ENCODE results near the gene USP13. TPM values are rescaled to one million over a fixed set of nuclear protein-coding genes. Genes with fewer than 3 reads are reported as not detected.

The USP13 gene
- total RNA-seq, 1 experiment from 2014 or later = 27.8 TPM

- Histone ChIP-seq H3K4me3 (ENCODE audit: low read depth in 2 of 2, low read length in 2 of 2) (no peak overlapping the region), H3K27me3 (ENCODE audit: control insufficient read depth, insufficient read depth, low read length) (no peaks in the 10 kb centered on the region), H3K9me3 (ENCODE audit: control insufficient read depth, insufficient read depth, low read depth, low read length) (no peaks in the 10 kb centered on the region), H3K36me3 (ENCODE audit: control insufficient read depth, insufficient read depth, low read length) (no peaks in the 10 kb centered on the region), H3K4me1 (ENCODE audit: control insufficient read depth, insufficient read depth, low read length) (no peaks in the 10 kb centered on the region), H3K27ac (ENCODE audit: low read length) (no peak overlapping the region)
- intact Hi-C loops (cut with micrococcal nuclease; ENCODE audit: unreplicated experiment) (no loop called here), in situ Hi-C loops (cut with HindIII; ENCODE audit: low pct_unique_long_range_greater_than_20kb, low sequenced_read_pairs) (no loop called here)
- CTCF ChIA-PET = interaction anchor here (0.6 kb wide), 1 partner anchor 324 kb away, joined by 5 read pairs; no protein-coding TSS in a partner anchor
- POLR2A ChIA-PET = no interaction called here
- no TSS peak for BruUV-seq (replicated peaks)
- DNase-seq (ENCODE audit: low read depth, low spot score) (no peak), ATAC-seq (no peak)
- TF ChIP-seq TCF7L2 (IDR thresholded peaks at IDR 0.05; ENCODE audit: low read depth, low read length) (no peak), SIN3A (IDR thresholded peaks at IDR 0.05; ENCODE audit: borderline replicate concordance, insufficient read depth, low read depth, low read length) (no peak), POLR2AphosphoS5 (IDR thresholded peaks at IDR 0.05; ENCODE audit: low read depth, low read length) (no peak), REST (IDR thresholded peaks at IDR 0.05; ENCODE audit: insufficient read depth in 1 of 2, low read depth in 2 of 2, low read length in 1 of 2) (no peak)
- TF ChIP-seq, protein P1, sequence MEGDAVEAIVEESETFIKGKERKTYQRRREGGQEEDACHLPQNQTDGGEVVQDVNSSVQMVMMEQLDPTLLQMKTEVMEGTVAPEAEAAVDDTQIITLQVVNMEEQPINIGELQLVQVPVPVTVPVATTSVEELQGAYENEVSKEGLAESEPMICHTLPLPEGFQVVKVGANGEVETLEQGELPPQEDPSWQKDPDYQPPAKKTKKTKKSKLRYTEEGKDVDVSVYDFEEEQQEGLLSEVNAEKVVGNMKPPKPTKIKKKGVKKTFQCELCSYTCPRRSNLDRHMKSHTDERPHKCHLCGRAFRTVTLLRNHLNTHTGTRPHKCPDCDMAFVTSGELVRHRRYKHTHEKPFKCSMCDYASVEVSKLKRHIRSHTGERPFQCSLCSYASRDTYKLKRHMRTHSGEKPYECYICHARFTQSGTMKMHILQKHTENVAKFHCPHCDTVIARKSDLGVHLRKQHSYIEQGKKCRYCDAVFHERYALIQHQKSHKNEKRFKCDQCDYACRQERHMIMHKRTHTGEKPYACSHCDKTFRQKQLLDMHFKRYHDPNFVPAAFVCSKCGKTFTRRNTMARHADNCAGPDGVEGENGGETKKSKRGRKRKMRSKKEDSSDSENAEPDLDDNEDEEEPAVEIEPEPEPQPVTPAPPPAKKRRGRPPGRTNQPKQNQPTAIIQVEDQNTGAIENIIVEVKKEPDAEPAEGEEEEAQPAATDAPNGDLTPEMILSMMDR (IDR thresholded peaks at IDR 0.05) = no peak
Observed at GRCh38 chr3:179646177-179646576, 6.7 kb upstream of the USP13 start.

DNA sequence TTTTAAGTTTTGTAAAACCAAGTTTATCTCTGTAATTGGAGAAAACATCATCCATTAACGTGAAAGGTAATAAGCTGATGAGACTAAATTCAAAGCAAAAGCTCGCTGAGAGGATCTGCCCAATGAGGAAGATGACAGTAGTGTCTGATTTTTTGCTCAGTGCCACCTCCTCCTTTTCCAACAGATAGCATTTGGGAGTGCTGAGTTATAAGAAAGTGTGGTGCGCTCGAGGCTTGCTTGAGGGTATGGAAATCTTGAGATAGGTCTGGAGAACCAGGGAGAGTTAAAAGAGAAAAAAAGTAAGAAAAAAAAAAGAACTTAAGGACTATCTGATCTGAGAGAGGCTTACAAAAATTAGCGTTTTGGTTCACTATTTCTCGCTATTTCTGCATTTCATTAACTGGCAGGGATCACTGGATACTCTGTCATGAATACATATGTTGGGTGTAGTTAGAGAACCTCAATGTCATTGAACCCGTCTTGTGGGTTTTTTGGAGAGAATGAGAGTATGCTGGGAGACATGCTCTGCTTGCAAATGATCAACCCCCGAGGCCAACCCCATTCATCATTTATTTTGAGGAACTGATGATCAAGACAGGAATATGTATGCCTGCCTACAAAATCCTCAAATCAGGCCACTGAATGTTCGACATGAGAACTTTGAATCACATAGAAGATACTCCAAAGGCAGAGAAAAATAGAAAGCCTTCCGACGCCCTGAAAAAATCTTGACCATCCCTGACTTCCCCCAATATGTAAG, 973 bp upstream of the USP13 start:
- in situ Hi-C loops (cut with HindIII; ENCODE audit: low pct_unique_long_range_greater_than_20kb, low sequenced_read_pairs) = no loop called here
- no TSS peak for BruUV-seq (replicated peaks)
- CTCF ChIA-PET = no interaction called here
- POLR2A ChIA-PET = no interaction called here
- DNase-seq (ENCODE audit: low read depth, low spot score) (no peak), ATAC-seq (no peak)
- Histone ChIP-seq H3K4me1 (ENCODE audit: control insufficient read depth, insufficient read depth, low read length) (peaks cover 18% of the 10 kb centered on the region), H3K9me3 (ENCODE audit: control insufficient read depth, insufficient read depth, low read depth, low read length) (no peaks in the 10 kb centered on the region), H3K27me3 (ENCODE audit: control insufficient read depth, insufficient read depth, low read length) (no peaks in the 10 kb centered on the region), H3K27ac (ENCODE audit: low read length) (peak overlapping the region; percentile 89), H3K4me3 (ENCODE audit: low read depth in 2 of 2, low read length in 2 of 2) (peak overlapping the region; percentile 77 to 97), H3K36me3 (ENCODE audit: control insufficient read depth, insufficient read depth, low read length) (no peaks in the 10 kb centered on the region; the same call in 1 of the 2 replicates)
- intact Hi-C loops (cut with micrococcal nuclease; ENCODE audit: unreplicated experiment) = loop anchor here (1.0 kb wide), 1 partner anchor 29 kb away; no protein-coding TSS in a partner anchor
- no peak for TF ChIP-seq REST (IDR thresholded peaks at IDR 0.05; ENCODE audit: insufficient read depth in 1 of 2, low read depth in 2 of 2, low read length in 1 of 2)
- TF ChIP-seq, protein P1 (IDR thresholded peaks at IDR 0.05) = no peak
- TF ChIP-seq SIN3A (IDR thresholded peaks at IDR 0.05; ENCODE audit: borderline replicate concordance, insufficient read depth, low read depth, low read length) = no peak
- no peak for TF ChIP-seq TCF7L2 (IDR thresholded peaks at IDR 0.05; ENCODE audit: low read depth, low read length)
